Sigmoid colon (tissue), 7 donors: ENCODE results near the gene ASS1. TPM values are rescaled to one million over a fixed set of nuclear protein-coding genes. Genes with fewer than 3 reads are reported as not detected.

Experiments used
- DNase-seq: peaks from one replicate; pipeline ENCODE4 v3.0.0-alpha.2; 2019
- H3K27ac ChIP-seq, 4 donors: fragments of 200-600 bp; sonication (generic); one replicate each; pipeline ENCODE4 v1.5.1; 2016 to 2019; ENCODE audit warnings: mild to moderate bottlenecking in 1 of 4
- H3K27me3 ChIP-seq, 3 donors: fragments of 200-600 bp; sonication (generic); one replicate each; pipeline ENCODE4 v1.5.1; 2019; ENCODE audit warnings: mild to moderate bottlenecking in 1 of 3
- H3K36me3 ChIP-seq, 4 donors: fragments of 200-600 bp; sonication (generic); one replicate each; pipeline ENCODE4 v1.5.1; 2016 to 2019
- H3K4me1 ChIP-seq, 4 donors: fragments of 200-600 bp; sonication (generic); one replicate each; pipeline ENCODE4 v1.5.1; 2017 to 2019
- H3K4me3 ChIP-seq, 4 donors: fragments of 200-600 bp; sonication (generic); one replicate each; pipeline ENCODE4 v1.5.1; 2017 to 2019; ENCODE audit warnings: mild to moderate bottlenecking in 2 of 4, moderate library complexity in 1 of 4
- H3K9me3 ChIP-seq, 4 donors: fragments of 200-600 bp in 3 of 4; sonication (generic) in 3 of 4; one replicate each; pipeline versions ENCODE4 v1.5.1 to v1.6.1; 2013 to 2019
- CTCF ChIP-seq, 4 experiments: fragments of 450-650 bp in 3 of 4; fragments of 200-600 bp in 1 of 4; IDR thresholded peaks; one replicate each; pipeline ENCODE4 v1.5.1; 2016 to 2019; ENCODE audit warnings: antibody characterized with exemption in 4 of 4, mild to moderate bottlenecking in 3 of 4, moderate library complexity in 2 of 4
- EP300 ChIP-seq, 4 donors: sonication (generic); formaldehyde crosslinking; IDR thresholded peaks; one replicate each; pipeline ENCODE4 v1.6.1; 2017; ENCODE audit warnings: antibody characterized with exemption in 4 of 4
- POLR2A ChIP-seq, 2 donors: fragments of 450-650 bp; IDR thresholded peaks; one replicate each; pipeline ENCODE4 v1.6.1; 2016; ENCODE audit warnings: antibody characterized with exemption in 2 of 2, mild to moderate bottlenecking in 2 of 2, moderate library complexity in 2 of 2
- POLR2AphosphoS5 ChIP-seq, 4 donors: sonication (generic); formaldehyde crosslinking; IDR thresholded peaks; one replicate each; pipeline ENCODE4 v1.6.1; 2017; ENCODE audit warnings: antibody characterized with exemption in 4 of 4
- WGBS, 2 donors: extraction: QIAGEN DNeasy Blood & Tissue Kit; methylation state at CpG; one replicate each; pipeline ENCODE4 v1.1.7; 2013; 5-methylcytosine and 5-hydroxymethylcytosine counted together
- intact Hi-C: fragments of 100-400 bp; cut with DNase I; formaldehyde crosslinking; loops from one replicate; pipeline ENCODE4 v1.15.1; 2023
- polyA plus RNA-seq, 3 donors: library from polyadenylated mRNA; stranded (reverse); fragments of 200-250 nt; gene quantifications; one replicate each; pipeline ENCODE4 v1.2.3, GENCODE V29; 2013
- total RNA-seq, 4 donors: library from RNA; depleted of rRNA; stranded (reverse); fragments of >200 nt; gene quantifications; one replicate each; pipeline ENCODE4 v1.1.0, GENCODE V29; 2016
- donor health status: healthy with polysubstance abuse.
- donor health status: Bipolar disorder and iron deficiency.
- donor health status: healthy.

Gene ASS1
- total and polyA plus RNA-seq, 7 donors: 65.8 to 1,420 (median 84.2) TPM

DNA sequence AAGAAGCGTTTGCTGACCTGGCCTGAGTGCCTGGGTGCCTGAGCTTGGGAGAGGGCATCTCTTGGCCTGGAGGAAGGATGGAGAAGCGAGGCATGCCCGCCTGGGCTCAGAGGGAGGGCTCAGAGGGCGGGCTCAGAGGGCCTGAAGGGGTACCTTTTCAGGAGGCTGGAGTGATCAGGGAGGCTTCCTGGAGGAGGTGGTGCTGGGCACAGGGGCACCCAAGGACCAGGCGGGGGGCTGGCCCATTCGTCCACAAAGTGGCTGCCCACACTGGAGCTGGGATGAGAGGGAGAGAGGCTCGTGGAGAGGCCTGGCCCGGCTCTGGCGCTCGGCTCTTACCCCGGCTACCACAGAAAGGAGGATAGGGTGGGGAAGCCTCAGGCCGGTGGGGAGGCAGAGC lies 32.8 kb downstream of the ASS1 start:
- H3K27ac ChIP-seq: no peak overlapping the region
- H3K4me1 ChIP-seq: no peaks in the 10 kb centered on the region
- peaks cover 0 to 23% (median 6%) of the 10 kb centered on the region in 4 donors for H3K36me3 ChIP-seq
- intact Hi-C loops: no loop called here
- no peak overlapping the region for H3K4me3 ChIP-seq
- DNase-seq: no peak
- TF ChIP-seq CTCF (IDR thresholded peaks at IDR 0.05): no peak
- no peak for TF ChIP-seq POLR2A (IDR thresholded peaks at IDR 0.05)
- no peak for TF ChIP-seq POLR2AphosphoS5 (IDR thresholded peaks at IDR 0.05)
- TF ChIP-seq EP300 (IDR thresholded peaks at IDR 0.05): no peak
- no peaks in the 10 kb centered on the region for H3K9me3 ChIP-seq
- 91 to 94% methylated on average over 12 of the region's 12 CpGs for WGBS, 2 donors
- no peaks in the 10 kb centered on the region for H3K27me3 ChIP-seq

GRCh38 chr9:130478152-130478551 lies 33.4 kb downstream of the ASS1 start:
- no peak overlapping the region for H3K4me3 ChIP-seq
- no peak for DNase-seq
- 91 to 92% methylated on average over 9 of the region's 9 CpGs for WGBS, 2 donors
- no peaks in the 10 kb centered on the region for H3K27me3 ChIP-seq
- no peak for TF ChIP-seq POLR2AphosphoS5 (IDR thresholded peaks at IDR 0.05)
- TF ChIP-seq CTCF (IDR thresholded peaks at IDR 0.05): no peak
- TF ChIP-seq EP300 (IDR thresholded peaks at IDR 0.05): no peak
- TF ChIP-seq POLR2A (IDR thresholded peaks at IDR 0.05): no peak
- H3K36me3 ChIP-seq: peaks cover 0 to 23% (median 6%) of the 10 kb centered on the region in 4 donors
- intact Hi-C loops: no loop called here
- H3K27ac ChIP-seq: no peak overlapping the region
- no peaks in the 10 kb centered on the region for H3K9me3 ChIP-seq
- H3K4me1 ChIP-seq: no peaks in the 10 kb centered on the region

- no peaks in the 10 kb centered on the region for H3K9me3 ChIP-seq
- H3K4me3 ChIP-seq: no peak overlapping the region
- no peak overlapping the region for H3K27ac ChIP-seq
- no peaks in the 10 kb centered on the region for H3K27me3 ChIP-seq
- no peaks in the 10 kb centered on the region for H3K4me1 ChIP-seq
- H3K36me3 ChIP-seq: peaks cover 0 to 23% (median 6%) of the 10 kb centered on the region in 4 donors
- 85 to 90% methylated on average over 35 of the region's 35 CpGs for WGBS, 2 donors
- TF ChIP-seq POLR2AphosphoS5 (IDR thresholded peaks at IDR 0.05) (no peak), POLR2A (IDR thresholded peaks at IDR 0.05) (no peak), EP300 (IDR thresholded peaks at IDR 0.05) (no peak), CTCF (IDR thresholded peaks at IDR 0.05) (no peak)
- no peak for DNase-seq
- intact Hi-C loops: no loop called here
These were observed 34.2 kb downstream of the ASS1 start for GRCh38 chr9:130478736-130479575.

DNA sequence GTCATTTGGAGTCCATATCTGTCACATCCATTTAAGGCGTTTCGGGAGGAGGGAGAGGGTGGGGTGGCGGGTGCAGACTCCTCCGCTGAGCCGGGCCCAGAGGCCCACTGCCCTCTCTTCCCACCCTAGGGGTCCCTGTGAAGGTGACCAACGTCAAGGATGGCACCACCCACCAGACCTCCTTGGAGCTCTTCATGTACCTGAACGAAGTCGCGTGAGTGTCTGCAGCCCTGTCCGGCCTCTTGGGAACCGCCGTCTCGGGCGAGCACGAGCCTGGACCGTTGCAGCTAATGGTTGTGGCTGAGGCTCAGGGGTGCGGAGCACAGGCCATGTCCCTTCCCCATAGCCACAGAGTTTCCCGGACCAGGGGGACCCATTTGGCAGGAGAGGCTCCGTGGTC lies 34.8 kb downstream of the ASS1 start:
- H3K27me3 ChIP-seq: no peaks in the 10 kb centered on the region
- DNase-seq: no peak
- intact Hi-C loops: no loop called here
- no peaks in the 10 kb centered on the region for H3K9me3 ChIP-seq
- no peak overlapping the region for H3K4me3 ChIP-seq
- H3K27ac ChIP-seq: no peak overlapping the region
- H3K36me3 ChIP-seq: peaks cover 0 to 23% (median 6%) of the 10 kb centered on the region in 4 donors
- TF ChIP-seq EP300 (IDR thresholded peaks at IDR 0.05) (no peak), POLR2A (IDR thresholded peaks at IDR 0.05) (no peak), POLR2AphosphoS5 (IDR thresholded peaks at IDR 0.05) (no peak), CTCF (IDR thresholded peaks at IDR 0.05) (no peak)
- H3K4me1 ChIP-seq: no peaks in the 10 kb centered on the region
- WGBS, 2 donors: 92 to 94% methylated on average over 19 of the region's 19 CpGs
